ENCODE measurements around the gene MAGEF1. TPM values are rescaled to one million over a fixed set of nuclear protein-coding genes. Genes with fewer than 3 reads are reported as not detected.
"Not testable (repeated sequence)": the region's sequence is repeated elsewhere in the genome, so short reads cannot be mapped to it uniquely, and the experiment has no call there.

MAGEF1 gene
- total RNA-seq, 1 donor from 2014 or later = 19.4 TPM

DNA sequence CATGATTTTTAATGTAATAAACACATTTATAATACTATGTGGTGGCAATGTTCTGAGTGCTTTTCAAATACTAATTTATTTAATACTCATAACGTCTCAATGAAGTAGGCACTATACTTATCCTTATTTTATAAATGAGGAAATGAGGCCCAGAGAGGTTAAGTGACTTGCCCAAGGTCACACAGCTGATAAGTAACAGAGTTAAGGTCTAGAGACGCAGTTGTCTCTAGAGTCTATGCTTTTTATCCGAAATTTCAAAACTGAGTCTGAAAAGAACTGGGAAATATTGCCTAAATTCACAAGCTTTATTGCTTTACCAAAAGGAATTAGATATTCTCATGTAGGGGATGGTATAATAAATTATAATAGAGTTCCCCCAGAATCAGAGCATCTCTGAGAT is 31.4 kb upstream of the MAGEF1 start:
- DNase-seq (ENCODE audit: extremely low read depth, low read depth, low spot score) = no peak

DNA sequence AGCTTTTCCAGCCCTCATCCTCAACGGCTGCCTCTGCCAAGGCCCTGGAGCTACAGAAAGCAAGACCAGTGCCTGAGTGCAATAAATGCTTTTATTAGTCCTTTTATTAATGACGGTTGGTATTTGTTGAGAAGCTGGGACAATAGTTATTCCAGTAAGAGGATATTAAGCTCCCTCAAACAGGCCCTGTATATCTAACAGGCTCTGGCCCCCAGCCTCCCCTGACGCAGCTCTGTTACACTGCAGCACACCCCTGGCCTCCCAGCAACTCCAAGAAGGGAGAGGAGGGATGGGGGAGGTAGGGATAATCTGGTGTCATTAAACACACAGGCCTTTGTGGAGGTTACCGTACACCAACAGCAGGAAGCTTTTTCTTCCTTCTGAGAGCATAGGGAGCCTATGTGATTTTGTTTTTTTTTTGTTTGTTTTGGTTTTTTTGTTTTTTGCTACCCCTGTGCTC is 30.8 kb upstream of the MAGEF1 start:
- no peak for DNase-seq (ENCODE audit: extremely low read depth, low read depth, low spot score)

DNA sequence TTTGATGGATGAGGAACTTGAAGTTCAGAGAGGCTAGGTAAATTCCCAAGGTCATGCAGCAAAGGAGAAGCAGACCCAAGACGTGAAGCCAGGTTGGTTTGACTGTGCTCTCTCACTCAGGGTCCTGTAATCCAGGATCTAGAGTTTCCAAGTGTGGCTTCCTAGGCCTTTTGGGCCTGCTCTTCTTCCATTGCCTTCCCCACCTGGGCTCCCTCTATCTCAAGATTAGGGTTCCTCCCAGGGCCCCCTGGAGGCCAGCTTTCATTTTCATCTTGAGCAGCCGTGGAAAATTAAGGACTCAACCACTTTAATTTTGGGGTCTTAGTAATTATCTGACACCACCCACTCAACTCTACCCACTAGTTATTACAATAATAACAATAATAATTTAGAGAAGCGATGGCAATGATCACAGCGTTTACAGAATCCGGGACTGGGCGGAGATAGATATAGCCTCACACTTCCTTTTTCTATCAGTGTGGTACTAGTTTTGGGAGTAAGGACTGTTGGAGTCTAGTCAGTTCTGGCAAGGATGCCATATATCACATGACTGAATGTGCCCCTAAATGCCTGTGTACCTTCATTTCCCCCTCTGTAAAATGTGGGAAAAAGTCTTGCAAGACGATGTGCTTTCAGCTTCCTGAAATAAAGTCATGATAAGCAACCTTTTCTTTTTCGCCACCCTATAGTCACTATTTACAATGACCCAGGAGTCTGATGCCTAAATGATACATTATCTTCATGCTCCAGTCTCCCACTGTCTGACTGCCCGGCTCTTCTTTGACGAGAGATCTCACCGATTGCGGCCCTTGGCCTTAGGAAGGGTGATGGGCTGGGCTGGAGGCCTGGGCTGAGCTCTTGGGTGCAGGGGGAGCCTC is 30.2 kb upstream of the MAGEF1 start:
- DNase-seq (ENCODE audit: extremely low read depth, low read depth, low spot score) = no peak

DNA sequence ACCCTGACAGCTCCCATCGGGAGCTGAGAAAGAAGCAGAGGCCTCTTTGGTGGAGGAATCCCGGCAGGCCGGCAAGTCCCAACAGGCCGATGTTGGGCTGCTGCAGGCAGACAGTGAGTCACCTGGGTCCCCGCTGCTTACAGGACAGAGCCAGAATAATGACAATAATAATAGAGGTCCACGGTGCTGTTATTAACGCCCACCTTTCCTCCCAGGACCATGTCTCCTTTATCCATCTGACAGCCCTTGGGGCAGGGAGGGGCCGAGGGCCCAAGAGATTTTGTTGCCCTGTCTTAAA is 29.3 kb upstream of the MAGEF1 start:
- DNase-seq (ENCODE audit: extremely low read depth, low read depth, low spot score) = no peak

DNA sequence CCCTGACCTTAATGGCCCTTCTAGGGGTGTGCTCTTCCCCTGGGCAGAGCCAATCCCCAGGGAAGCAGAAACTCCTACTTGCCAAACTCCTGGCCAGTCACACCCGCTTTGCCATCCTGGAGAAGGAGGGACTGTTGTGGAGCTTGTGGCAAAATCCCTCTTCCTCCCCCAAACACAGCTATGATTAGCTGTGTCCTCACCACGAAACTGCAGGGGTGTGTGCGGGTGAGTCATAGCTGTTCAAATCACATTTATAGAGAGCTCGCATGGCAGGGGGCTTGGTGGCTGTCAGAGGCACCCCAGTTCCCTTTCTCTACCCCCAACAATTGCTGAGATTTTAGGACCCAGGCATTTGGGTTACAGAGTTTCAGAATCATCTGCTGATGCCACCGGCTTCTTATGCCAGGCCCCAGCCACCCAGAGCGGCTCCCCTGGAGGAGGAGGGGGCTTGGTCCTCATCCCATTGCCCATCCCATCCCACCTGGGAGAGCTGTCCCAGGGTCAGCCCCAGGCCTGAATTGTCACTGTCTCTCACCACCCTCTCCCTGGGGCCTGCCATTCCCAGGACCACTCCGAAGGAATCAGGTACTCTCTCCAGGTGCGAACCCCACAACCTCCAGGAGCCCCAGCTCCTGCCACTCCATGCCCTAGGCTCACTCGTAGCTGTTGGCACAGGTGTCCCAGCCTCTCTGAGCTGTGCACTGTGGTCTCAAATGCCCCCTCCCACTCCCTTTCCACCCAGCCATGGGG is 28.8 kb upstream of the MAGEF1 start:
- DNase-seq (ENCODE audit: extremely low read depth, low read depth, low spot score) = no peak

DNA sequence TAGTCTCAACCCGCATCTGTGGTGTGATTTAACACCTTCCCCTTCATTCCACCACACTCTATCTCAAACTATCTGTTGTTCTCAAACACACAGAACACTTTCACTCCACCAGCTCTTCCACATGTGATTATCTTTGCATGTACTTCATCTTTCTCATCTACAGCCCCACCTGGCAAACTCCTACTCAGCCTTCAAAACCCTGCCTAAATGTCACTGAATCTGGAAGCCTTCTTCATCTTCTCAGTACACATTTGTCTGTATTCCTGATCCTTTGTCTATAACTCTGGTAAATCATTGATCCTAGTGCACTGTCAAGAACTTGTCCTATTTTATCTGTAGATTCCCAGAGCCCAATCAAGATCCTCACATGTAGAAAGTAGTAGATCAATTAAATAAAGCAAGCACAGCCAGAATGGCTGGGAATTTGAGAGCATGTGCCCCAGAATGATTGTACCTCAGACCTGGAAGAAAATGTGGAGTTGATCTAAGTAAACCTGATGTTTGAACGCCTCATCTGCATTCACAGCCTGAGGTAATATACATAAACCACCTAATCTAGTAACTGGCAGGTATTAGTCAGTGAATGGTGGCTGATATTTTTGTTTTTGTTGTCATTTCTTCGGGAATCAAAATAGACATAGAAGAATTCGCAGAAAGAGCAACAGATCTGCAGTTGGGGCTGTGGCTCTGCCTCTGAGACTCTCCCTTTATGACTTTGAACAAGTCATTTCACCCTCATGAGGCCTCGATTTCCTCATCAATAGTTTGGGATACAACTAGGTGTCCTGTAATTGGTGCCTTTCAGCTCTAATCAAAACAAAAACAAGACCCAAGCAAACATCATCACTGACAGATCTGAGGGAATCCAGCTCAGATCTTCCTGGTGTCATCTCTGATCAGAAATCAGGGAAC is 28.0 kb upstream of the MAGEF1 start:
- no peak for DNase-seq (ENCODE audit: extremely low read depth, low read depth, low spot score)

DNA sequence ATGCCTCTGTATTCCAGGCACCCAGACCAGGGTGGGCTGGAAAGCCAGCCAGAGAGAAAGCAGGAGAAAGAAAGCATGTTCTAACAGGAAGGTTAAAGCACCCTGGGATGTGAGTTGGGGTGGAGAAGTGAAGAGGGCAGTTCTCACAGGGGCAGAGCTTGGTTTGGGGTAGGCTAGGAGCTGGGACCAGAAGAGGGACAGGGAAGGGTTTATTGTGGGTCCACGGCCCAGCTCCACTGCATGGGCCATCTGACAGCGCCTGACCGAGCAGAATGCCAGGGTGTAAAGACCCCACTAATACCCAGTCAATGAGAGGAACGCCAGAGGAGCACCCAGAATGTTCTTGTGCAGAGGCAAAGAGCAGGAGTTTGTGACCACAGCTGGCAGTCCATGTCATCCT is 27.1 kb upstream of the MAGEF1 start:
- no peak for DNase-seq (ENCODE audit: extremely low read depth, low read depth, low spot score)

DNA sequence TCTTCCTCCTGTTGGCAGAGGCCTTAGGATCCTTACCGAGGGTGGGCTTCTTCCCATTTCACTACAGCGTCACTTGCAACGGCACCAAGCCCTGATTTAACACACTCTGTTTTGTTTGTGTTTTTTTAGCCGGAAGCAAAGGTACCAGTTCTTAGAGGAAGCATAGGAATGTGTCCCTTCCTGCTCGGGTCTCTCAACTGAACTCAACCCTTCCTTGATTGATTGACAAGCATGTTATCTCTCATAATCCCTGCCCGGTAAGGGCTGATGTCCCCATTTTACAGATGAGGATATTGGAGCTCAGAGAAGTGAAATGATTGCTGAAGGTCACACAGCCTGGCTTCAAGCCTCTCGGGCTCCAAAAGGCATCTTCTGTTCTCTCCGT is 26.6 kb upstream of the MAGEF1 start:
- DNase-seq (ENCODE audit: extremely low read depth, low read depth, low spot score) = no peak

DNA sequence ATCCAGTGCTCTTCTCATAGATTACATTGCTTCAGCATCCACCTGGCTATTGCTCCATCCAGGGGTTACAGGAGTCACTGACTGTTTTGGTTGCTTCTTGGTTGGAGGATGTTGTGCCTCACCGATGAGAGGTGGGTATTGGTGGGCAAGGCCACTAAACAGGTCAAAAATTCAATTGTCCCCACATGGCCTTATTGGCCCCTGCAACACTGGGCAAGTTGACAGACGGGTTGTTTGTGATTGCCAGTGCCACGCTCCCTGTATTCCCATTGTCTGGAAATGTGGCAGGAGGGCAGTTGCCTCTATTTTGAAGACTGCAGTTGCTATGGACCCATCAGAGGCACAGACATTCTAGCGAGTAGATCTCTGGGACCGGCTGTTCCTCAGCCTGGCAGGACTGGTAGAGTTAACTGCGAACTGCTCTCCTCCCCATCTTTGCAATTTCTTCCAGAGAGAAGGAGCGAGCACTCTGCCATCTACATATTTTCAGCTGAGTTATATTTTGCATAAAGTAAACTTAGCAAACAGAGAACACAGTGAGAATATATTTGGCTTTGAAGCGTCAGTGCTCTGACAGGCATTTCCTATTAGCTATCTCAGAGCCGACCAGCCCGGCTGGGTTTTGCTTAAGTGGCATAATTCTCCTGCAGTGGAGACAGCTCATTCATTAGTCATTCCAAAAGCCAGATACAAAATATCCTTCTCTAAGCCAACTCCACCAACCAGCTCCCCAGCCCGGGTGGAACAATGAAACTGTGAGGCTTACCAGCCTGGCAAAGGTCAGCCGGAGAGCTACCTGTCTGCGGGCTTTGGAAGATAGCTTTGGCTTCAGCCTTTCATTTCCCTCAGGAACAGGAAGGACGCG is 26.0 kb upstream of the MAGEF1 start:
- no peak for DNase-seq (ENCODE audit: extremely low read depth, low read depth, low spot score)

DNA sequence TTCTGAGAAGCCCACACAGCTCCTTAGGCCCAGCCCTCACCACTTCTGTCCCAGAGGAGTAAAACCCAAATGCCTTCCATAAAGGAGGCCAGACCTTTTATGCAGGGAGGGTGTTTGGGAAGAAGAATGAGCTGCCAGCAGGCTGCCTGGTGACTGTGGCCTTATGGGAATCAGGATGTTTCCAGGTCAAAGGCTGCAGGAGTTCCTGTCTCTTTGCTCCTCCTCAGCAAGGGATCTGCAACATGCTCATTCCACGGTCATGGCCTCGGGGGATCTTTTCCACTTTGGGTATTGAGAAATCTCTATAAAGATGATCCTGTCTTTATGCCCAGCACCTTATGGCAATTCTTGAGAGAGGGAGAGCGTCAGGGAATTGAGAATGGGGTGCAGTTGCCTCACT is 25.2 kb upstream of the MAGEF1 start:
- DNase-seq (ENCODE audit: extremely low read depth, low read depth, low spot score) = no peak

DNA sequence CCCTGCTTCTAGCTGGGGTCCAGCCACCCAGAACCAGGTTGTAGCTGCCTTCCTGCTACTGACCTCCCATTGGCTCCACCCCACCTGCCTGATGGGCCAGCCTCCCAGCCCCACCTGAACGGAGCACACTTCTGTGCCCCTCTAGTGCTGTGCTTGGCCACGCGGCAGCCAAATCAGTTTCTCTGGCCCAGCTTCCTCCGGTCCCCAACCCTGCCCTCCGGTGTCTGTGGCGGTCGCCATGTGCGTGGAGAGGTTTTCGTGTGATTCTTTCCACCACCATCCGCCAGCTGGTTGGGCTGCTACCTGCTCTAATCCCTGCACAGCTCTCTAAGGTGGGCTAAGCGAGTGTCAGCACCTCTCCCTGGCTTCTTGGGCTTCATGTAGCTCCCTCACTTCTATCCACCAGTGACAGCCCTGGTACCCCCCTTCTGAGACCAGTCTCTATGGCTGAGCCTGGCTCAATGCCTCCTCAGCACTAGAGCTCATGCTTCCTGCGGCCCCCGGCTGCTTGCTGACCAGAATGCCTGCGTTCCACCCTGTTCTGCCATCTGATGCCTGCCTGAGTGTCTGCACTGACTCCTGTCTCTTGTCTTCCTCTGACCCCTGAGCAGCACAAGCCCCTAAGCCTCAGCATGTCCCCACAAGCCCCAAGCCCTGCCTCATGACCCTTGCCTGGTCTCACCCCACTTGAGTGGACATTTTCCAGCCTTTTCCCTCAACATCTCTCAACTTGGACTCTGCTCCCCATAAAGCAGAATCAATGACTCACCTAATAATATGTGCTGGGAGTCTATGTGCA is 23.2 kb upstream of the MAGEF1 start:
- no peak for DNase-seq (ENCODE audit: extremely low read depth, low read depth, low spot score)

DNA sequence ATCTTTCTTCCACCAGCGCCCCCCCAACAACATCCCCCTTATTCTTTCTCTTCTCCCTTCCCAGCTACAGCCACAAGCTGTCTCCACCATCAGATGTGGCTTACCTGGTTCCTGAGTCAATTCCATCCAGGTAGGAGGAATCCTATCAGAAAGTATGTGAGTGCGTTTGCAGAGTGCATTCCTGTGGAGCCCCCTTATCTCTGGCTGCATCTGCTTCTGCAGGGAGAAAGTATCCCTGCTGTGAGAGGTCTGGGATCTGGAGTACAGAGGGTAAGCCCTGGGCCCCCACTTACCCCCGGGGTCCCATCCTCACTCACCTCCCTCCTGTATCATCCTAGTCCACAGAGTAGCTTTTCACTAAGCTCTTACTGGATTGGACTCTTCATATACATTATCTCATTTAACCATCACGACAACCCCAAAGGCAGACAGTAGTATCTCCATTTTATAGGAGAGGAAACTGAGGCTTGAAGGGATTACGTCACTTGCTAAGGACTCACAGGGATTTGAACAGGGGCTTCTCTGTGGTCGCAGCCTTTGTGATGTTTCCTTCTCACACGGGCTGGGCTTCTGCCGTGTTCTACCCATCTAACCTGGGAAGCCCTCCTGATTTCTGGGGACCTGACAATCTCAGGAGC is 22.2 kb upstream of the MAGEF1 start:
- no peak for DNase-seq (ENCODE audit: extremely low read depth, low read depth, low spot score)

DNA sequence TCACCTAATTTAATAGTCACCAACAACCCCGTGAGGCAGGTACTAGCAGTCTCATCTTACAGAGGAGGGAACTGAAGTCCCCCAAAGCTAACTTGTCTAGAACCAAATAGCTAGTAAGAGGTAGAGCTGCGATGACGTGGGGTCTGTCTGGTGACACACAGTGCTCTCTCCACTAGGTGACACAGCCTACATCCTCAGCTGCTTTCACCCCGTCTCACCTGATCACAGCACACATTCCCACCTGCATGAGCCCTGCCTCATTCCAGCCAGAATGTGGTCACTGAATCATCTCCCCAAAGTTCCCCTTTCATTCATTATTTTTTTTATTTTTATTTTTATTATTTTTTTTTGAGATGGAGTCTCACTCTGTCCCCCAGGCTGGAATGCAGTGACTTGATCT is 21.3 kb upstream of the MAGEF1 start:
- no peak for DNase-seq (ENCODE audit: extremely low read depth, low read depth, low spot score)

DNA sequence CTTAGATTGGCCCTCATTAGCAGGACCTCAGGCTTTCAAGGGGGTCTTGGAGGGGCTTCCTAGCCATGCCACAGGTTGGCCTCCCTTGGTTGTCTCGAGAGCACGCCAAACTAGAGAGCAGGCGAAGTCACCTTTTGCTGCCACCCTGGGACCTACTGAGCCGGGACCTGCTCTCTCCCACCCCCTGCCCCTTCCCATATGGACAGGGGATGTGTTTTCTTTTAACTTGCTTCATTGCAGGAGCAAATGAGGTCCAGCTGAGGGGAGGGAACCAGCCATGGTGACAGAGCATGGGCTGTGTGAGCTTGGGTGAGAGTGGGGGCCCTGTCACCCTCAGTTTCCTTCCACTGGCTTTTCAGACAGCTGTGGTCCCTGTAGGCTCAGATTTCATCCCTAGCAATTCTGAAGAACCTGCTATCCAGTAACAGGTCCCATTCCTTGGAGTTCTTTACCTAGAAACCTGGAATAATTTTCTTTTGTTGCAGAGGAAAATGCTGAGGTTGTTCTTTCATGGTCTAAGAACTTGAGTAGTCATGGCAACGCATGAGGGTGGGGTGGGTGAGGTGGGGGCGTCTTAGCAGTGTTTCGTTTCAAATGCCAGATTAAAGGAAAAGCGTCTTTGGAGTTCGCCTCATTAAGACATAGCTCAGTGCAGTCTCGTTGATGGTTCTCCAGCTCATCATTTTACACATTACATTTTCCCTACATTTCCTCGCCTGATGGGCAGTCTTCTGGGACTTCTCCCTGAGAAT is 20.1 kb upstream of the MAGEF1 start:
- DNase-seq (ENCODE audit: extremely low read depth, low read depth, low spot score) = no peak

DNA sequence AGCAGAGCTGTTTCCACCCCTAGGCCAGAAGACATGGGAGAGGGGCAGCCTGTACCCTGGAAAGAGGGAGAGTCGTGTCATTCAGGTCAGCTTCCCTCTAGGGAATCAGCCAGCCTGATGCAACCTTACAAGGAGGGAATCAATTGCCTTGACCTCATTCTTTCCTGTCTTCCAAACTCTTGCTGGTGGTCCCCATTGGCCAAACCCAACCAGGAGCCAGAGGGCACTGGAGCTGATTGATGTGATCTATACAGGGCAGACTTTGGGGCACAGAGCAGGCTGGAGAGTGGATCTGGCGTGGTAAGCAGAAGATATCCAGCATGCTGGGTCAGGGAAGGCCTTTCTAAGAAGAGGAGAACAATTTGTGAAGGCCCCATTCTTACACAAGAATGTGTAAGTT is 19.1 kb upstream of the MAGEF1 start:
- no peak for DNase-seq (ENCODE audit: extremely low read depth, low read depth, low spot score)

DNA sequence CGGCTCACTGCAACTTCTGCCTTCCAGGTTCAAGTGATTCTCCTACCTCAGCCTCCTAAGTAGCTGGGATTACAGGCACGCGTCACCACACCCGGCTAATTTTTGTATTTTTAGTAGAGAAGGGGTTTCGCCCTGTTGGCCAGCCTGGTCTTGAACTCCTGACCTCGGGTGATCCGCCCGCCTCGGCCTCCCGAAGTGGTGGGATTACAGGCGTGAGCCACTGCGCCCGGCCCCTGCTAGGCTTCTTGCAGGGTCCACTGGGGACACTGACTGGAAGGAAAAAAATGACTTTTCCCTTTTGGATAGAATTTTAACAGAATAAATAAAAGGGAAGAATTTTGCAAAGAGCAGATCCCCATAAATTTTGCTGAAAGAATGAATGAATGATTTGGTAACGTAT is 17.3 kb upstream of the MAGEF1 start:
- DNase-seq (ENCODE audit: extremely low read depth, low read depth, low spot score) = not testable (repeated sequence)

DNA sequence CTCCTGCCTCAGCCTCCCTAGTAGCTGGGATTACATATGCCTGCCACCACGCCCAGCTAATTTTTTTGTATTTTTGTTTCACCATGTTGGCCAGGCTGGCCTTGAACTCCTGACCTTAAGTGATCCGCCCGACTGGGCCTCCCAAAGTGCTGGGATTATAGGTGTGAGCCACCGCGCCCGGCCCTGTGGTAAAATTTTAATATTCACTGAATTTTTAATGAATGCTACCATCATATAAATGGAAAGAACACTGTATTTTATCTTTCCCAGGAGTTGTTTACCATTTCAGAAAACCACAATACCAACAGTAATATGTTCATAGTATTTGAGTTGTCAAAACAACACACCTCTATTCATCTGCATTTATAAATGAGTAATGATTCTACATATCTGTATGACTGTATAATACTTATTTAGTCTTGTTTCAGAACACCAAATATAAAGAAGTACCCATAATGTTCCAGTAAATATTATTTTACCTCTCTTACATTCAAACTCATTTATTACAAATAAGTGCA is 16.2 kb upstream of the MAGEF1 start:
- no peak for DNase-seq (ENCODE audit: extremely low read depth, low read depth, low spot score)

DNA sequence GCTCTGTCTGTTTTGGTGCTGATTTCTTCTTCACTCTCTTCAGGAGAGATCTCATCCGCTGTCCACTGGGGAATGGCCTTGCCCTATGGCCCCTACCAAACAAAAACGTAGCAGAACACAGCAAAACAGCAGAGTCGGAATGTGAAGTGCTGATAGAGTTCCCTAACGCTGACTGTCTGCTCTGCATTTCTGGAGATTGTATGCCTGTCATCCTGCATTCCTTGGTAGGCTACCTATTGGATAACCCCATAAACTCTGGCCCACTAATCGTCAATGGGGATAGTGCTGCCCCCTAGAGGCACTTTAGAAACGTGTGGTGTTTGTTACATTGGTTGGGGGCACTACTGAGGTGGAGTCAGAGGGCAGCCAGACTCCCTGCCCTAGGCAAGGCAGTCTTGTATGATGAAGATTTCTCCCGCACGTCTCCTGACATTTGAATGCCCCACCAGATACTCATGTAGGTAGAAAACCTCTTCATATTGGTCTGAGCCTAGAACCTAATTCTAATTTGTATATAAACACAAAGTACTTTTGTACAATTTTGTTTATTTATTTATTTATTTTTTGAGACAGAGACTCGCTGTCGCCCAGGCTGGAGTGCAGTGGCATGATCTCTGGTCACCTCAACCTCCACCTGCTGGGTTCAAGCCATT is 15.6 kb upstream of the MAGEF1 start:
- DNase-seq (ENCODE audit: extremely low read depth, low read depth, low spot score) = no peak
